HEK293 (cell line): Measurements from ENCODE around the gene MRNIP.

Experiments used
- CTCF ChIA-PET: fragments of 350-600 bp; formaldehyde crosslinking; extraction: SDS; loops from one replicate; lab custom pipeline; 2021; ENCODE audit warnings: antibody characterized with exemption; lab: Yijun Ruan, JAX
- POLR2A ChIA-PET: fragments of 300-600 bp; formaldehyde crosslinking; extraction: SDS; loops from one replicate; lab custom pipeline; 2020; ENCODE audit warnings: antibody characterized with exemption, inconsistent platforms; lab: Yijun Ruan, JAX
- H3K27ac ChIP-seq: fragments of 200-500 bp; sonication (Bioruptor generic); 2 replicates; pipeline ENCODE4 v1.5.1; 2014; ENCODE audit warnings: low read depth, low read length, control low read depth, inconsistent platforms; ENCODE audit errors: extremely low read depth
- H3K36me3 ChIP-seq, 2 experiments: fragments of 200-500 bp in 1 of 2; sonication (Bioruptor generic) in 1 of 2; 1 replicate in 1 of 2; 2 replicates in 1 of 2; pipeline ENCODE4 v1.5.1; 2014 to 2017; ENCODE audit warnings: inconsistent platforms in 2 of 2, low read length in 2 of 2; ENCODE audit not compliant: control insufficient read depth in 2 of 2, insufficient read depth in 1 of 2
- H3K4me1 ChIP-seq: fragments of 200-500 bp; sonication (Bioruptor generic); 2 replicates; pipeline ENCODE4 v1.5.1; 2014; ENCODE audit warnings: mild to moderate bottlenecking, low read length, inconsistent platforms; ENCODE audit not compliant: control insufficient read depth, insufficient read depth
- H3K4me3 ChIP-seq: 2 replicates; pipeline ENCODE4 v1.5.1; 2011; ENCODE audit warnings: low read depth, mild to moderate bottlenecking, control low read depth, low read length, moderate library complexity
- H3K9me3 ChIP-seq: fragments of 200-500 bp; sonication (Bioruptor generic); 2 replicates; pipeline ENCODE4 v1.5.1; 2014; ENCODE audit warnings: low read depth, low read length, inconsistent platforms; ENCODE audit not compliant: control insufficient read depth, insufficient read depth
- ATF2 ChIP-seq: fragments of 450-650 bp; formaldehyde crosslinking; IDR thresholded peaks from 2 replicates; pipeline ENCODE4 v1.5.1; 2016; ENCODE audit warnings: missing biosample characterization, missing genetic modification characterization, low read depth
- KLF9 ChIP-seq: fragments of 450-650 bp; formaldehyde crosslinking; IDR thresholded peaks from 2 replicates; pipeline ENCODE4 v1.5.1; 2016; ENCODE audit warnings: missing biosample characterization, missing genetic modification characterization, low read depth
- MZF1 ChIP-seq: fragments of 450-650 bp; formaldehyde crosslinking; IDR thresholded peaks from 2 replicates; pipeline ENCODE4 v1.5.1; 2017; ENCODE audit warnings: missing biosample characterization, missing genetic modification characterization, borderline replicate concordance
- PRDM1 ChIP-seq: fragments of 450-650 bp; formaldehyde crosslinking; IDR thresholded peaks from 2 replicates; pipeline ENCODE4; 2016; ENCODE audit warnings: missing biosample characterization, missing genetic modification characterization
- SCRT2 ChIP-seq: fragments of 450-650 bp; formaldehyde crosslinking; IDR thresholded peaks from 2 replicates; pipeline ENCODE4 v1.5.1; 2016; ENCODE audit warnings: missing biosample characterization, missing genetic modification characterization
- SP3 ChIP-seq: fragments of 450-650 bp; formaldehyde crosslinking; IDR thresholded peaks from 2 replicates; pipeline ENCODE4 v1.5.1; 2016; ENCODE audit warnings: missing biosample characterization, missing genetic modification characterization
- TRIM28 ChIP-seq: IDR thresholded peaks from 2 replicates; pipeline ENCODE4 v1.6.1; 2011; ENCODE audit warnings: low read length, control low read depth, borderline replicate concordance
- ZBTB10 ChIP-seq: fragments of 450-650 bp; formaldehyde crosslinking; IDR thresholded peaks from 2 replicates; pipeline ENCODE4 v1.5.1; 2016; ENCODE audit warnings: missing biosample characterization, missing genetic modification characterization
- ZFHX2 ChIP-seq: fragments of 450-650 bp; formaldehyde crosslinking; conservative IDR thresholded peaks from 2 replicates; pipeline ENCODE4 v1.5.1; 2016; ENCODE audit warnings: missing biosample characterization, missing genetic modification characterization
- ZNF121 ChIP-seq: fragments of 450-650 bp; formaldehyde crosslinking; IDR thresholded peaks from 2 replicates; pipeline ENCODE4 v1.5.1; 2016; ENCODE audit warnings: missing biosample characterization, missing genetic modification characterization
- ZNF146 ChIP-seq: fragments of 450-650 bp; formaldehyde crosslinking; IDR thresholded peaks from 2 replicates; pipeline ENCODE4 v1.5.1; 2016; ENCODE audit warnings: missing biosample characterization, missing genetic modification characterization
- ZNF155 ChIP-seq: fragments of 450-650 bp; formaldehyde crosslinking; IDR thresholded peaks from 2 replicates; pipeline ENCODE4 v1.5.1; 2016; ENCODE audit warnings: missing biosample characterization, missing genetic modification characterization
- ZNF169 ChIP-seq: fragments of 450-650 bp; formaldehyde crosslinking; IDR thresholded peaks from 2 replicates; pipeline ENCODE4 v1.5.1; 2016; ENCODE audit warnings: missing biosample characterization, missing genetic modification characterization
- ZNF324 ChIP-seq: fragments of 450-650 bp; formaldehyde crosslinking; IDR thresholded peaks from 2 replicates; pipeline ENCODE4 v1.5.1; 2016; ENCODE audit warnings: missing biosample characterization, missing genetic modification characterization
- ZNF391 ChIP-seq: fragments of 450-650 bp; formaldehyde crosslinking; IDR thresholded peaks from 2 replicates; pipeline ENCODE4 v1.5.1; 2016; ENCODE audit warnings: low read depth, missing biosample characterization, missing genetic modification characterization, borderline replicate concordance
- ZNF548 ChIP-seq: fragments of 450-650 bp; formaldehyde crosslinking; IDR thresholded peaks from 2 replicates; pipeline ENCODE4 v1.5.1; 2016; ENCODE audit warnings: missing biosample characterization, missing genetic modification characterization
- ZNF623 ChIP-seq: fragments of 450-650 bp; formaldehyde crosslinking; IDR thresholded peaks from 2 replicates; pipeline ENCODE4 v1.5.1; 2016; ENCODE audit warnings: missing biosample characterization, missing genetic modification characterization
- ZNF670 ChIP-seq: fragments of 450-650 bp; formaldehyde crosslinking; IDR thresholded peaks from 2 replicates; pipeline ENCODE4 v1.5.1; 2016; ENCODE audit warnings: missing biosample characterization, missing genetic modification characterization, low read depth
- ZNF776 ChIP-seq: fragments of 450-650 bp; formaldehyde crosslinking; IDR thresholded peaks from 2 replicates; pipeline ENCODE4 v1.5.0; 2017; ENCODE audit warnings: missing biosample characterization, missing genetic modification characterization, borderline replicate concordance
- ZNF837 ChIP-seq: fragments of 450-650 bp; formaldehyde crosslinking; IDR thresholded peaks from 2 replicates; pipeline ENCODE4 v1.5.1; 2016; ENCODE audit warnings: missing biosample characterization, missing genetic modification characterization

MRNIP gene

GRCh38 chr5:179817470-179817840, 41.2 kb downstream of the MRNIP start:
- H3K4me3 ChIP-seq = no peak overlapping the region
- peaks cover 5 to 40% of the 10 kb centered on the region in 2 experiments; a peak in 2 of 3 replicates for H3K36me3 ChIP-seq
- TF ChIP-seq ZFHX2 (tag by site-specific recombination) (peak; percentile 44; the same call in 1 of the 2 replicates), ZNF837 (tag by site-specific recombination) (no peak)
- peaks cover 18% of the 10 kb centered on the region for H3K4me1 ChIP-seq
- H3K27ac ChIP-seq = no peak overlapping the region
- H3K9me3 ChIP-seq = no peaks in the 10 kb centered on the region
- POLR2A ChIA-PET = no interaction called here
- CTCF ChIA-PET = no interaction called here

- H3K36me3 ChIP-seq = peaks cover 5 to 42% of the 10 kb centered on the region in 2 experiments; a peak in 2 of 3 replicates
- no peak overlapping the region for H3K27ac ChIP-seq
- ChIA-PET POLR2A (no interaction called here), CTCF (no interaction called here)
- peaks cover 14% of the 10 kb centered on the region for H3K4me1 ChIP-seq
- no peaks in the 10 kb centered on the region for H3K9me3 ChIP-seq
- TF ChIP-seq TRIM28 (no peak), ZNF169 (tag by site-specific recombination) (no peak), SP3 (tag by site-specific recombination) (no peak), ZNF391 (tag by site-specific recombination) (no peak), PRDM1 (tag by site-specific recombination) (no peak), ZBTB10 (tag by site-specific recombination) (no peak), ZNF324 (no peak), SCRT2 (tag by site-specific recombination) (no peak), ZNF146 (no peak), MZF1 (tag by site-specific recombination) (no peak), KLF9 (no peak), ATF2 (tag by site-specific recombination) (no peak), ZNF548 (no peak), ZNF670 (tag by site-specific recombination) (no peak), ZNF623 (tag by site-specific recombination) (no peak)
- no peak overlapping the region for H3K4me3 ChIP-seq
These were observed 41.7 kb downstream of the MRNIP start for GRCh38 chr5:179816796-179817469.

GRCh38 chr5:179816401-179816795, 42.2 kb downstream of the MRNIP start:
- no peak for TF ChIP-seq ZNF155 (tag by site-specific recombination)
- TF ChIP-seq ZNF776 = no peak
- TF ChIP-seq ZBTB10 (tag by site-specific recombination) = 0 out of 2 replicates have a peak, but pooled peaks have one; percentile 22
- TF ChIP-seq ZNF121 (tag by site-specific recombination) = peak; percentile 91
- Histone ChIP-seq H3K36me3 (peaks cover 5 to 45% of the 10 kb centered on the region in 2 experiments; a peak in 2 of 3 replicates), H3K27ac (no peak overlapping the region), H3K4me3 (no peak overlapping the region), H3K4me1 (peaks cover 14% of the 10 kb centered on the region), H3K9me3 (no peaks in the 10 kb centered on the region)
- POLR2A ChIA-PET = no interaction called here
- CTCF ChIA-PET = no interaction called here
